Esophagus muscularis mucosa (tissue), 3 donors: ENCODE results near the gene TFAP2A.

Experiments
- CTCF ChIP-seq, 3 experiments: fragments of 200-600 bp in 2 of 3; fragments of 450-650 bp in 1 of 3; sonication (generic) in 2 of 3; IDR thresholded peaks; one replicate each; pipeline ENCODE4 v1.5.1; 2017 to 2019; ENCODE audit warnings: antibody characterized with exemption in 3 of 3, mild to moderate bottlenecking in 2 of 3, moderate library complexity in 1 of 3
- POLR2A ChIP-seq: fragments of 450-650 bp; IDR thresholded peaks from one replicate; pipeline ENCODE4 v1.6.1; 2017; ENCODE audit warnings: antibody characterized with exemption, moderate library complexity, mild to moderate bottlenecking, low read depth
- POLR2AphosphoS5 ChIP-seq, 2 donors: sonication (generic); formaldehyde crosslinking; IDR thresholded peaks; one replicate each; pipeline ENCODE4 v1.6.1; 2017; ENCODE audit warnings: antibody characterized with exemption in 2 of 2

- TF ChIP-seq CTCF (IDR thresholded peaks at IDR 0.05) (no peak), POLR2A (no peak), POLR2AphosphoS5 (IDR thresholded peaks at IDR 0.05) (no peak)
Observed at GRCh38 chr6:10461850-10462249, 47.0 kb upstream of the TFAP2A start.
